Sigmoid colon (tissue), 7 donors: ENCODE data around the gene ALPI. TPM values are rescaled to one million over a fixed set of nuclear protein-coding genes. Genes with fewer than 3 reads are reported as not detected.

Experiments
- DNase-seq: peaks from one replicate; pipeline ENCODE4 v3.0.0-alpha.2; 2019
- H3K27ac ChIP-seq, 4 donors: fragments of 200-600 bp; sonication (generic); one replicate each; pipeline ENCODE4 v1.5.1; 2016 to 2019; ENCODE audit warnings: mild to moderate bottlenecking in 1 of 4
- H3K27me3 ChIP-seq, 3 donors: fragments of 200-600 bp; sonication (generic); one replicate each; pipeline ENCODE4 v1.5.1; 2019; ENCODE audit warnings: mild to moderate bottlenecking in 1 of 3
- H3K36me3 ChIP-seq, 4 donors: fragments of 200-600 bp; sonication (generic); one replicate each; pipeline ENCODE4 v1.5.1; 2016 to 2019
- H3K4me1 ChIP-seq, 4 donors: fragments of 200-600 bp; sonication (generic); one replicate each; pipeline ENCODE4 v1.5.1; 2017 to 2019
- H3K4me3 ChIP-seq, 4 donors: fragments of 200-600 bp; sonication (generic); one replicate each; pipeline ENCODE4 v1.5.1; 2017 to 2019; ENCODE audit warnings: mild to moderate bottlenecking in 2 of 4, moderate library complexity in 1 of 4
- H3K9me3 ChIP-seq, 4 donors: fragments of 200-600 bp in 3 of 4; sonication (generic) in 3 of 4; one replicate each; pipeline versions ENCODE4 v1.5.1 to v1.6.1; 2013 to 2019
- CTCF ChIP-seq, 4 experiments: fragments of 450-650 bp in 3 of 4; fragments of 200-600 bp in 1 of 4; IDR thresholded peaks; one replicate each; pipeline ENCODE4 v1.5.1; 2016 to 2019; ENCODE audit warnings: antibody characterized with exemption in 4 of 4, mild to moderate bottlenecking in 3 of 4, moderate library complexity in 2 of 4
- EP300 ChIP-seq, 4 donors: sonication (generic); formaldehyde crosslinking; IDR thresholded peaks; one replicate each; pipeline ENCODE4 v1.6.1; 2017; ENCODE audit warnings: antibody characterized with exemption in 4 of 4
- POLR2A ChIP-seq, 2 donors: fragments of 450-650 bp; IDR thresholded peaks; one replicate each; pipeline ENCODE4 v1.6.1; 2016; ENCODE audit warnings: antibody characterized with exemption in 2 of 2, mild to moderate bottlenecking in 2 of 2, moderate library complexity in 2 of 2
- POLR2AphosphoS5 ChIP-seq, 4 donors: sonication (generic); formaldehyde crosslinking; IDR thresholded peaks; one replicate each; pipeline ENCODE4 v1.6.1; 2017; ENCODE audit warnings: antibody characterized with exemption in 4 of 4
- WGBS, 2 donors: extraction: QIAGEN DNeasy Blood & Tissue Kit; methylation state at CpG; one replicate each; pipeline ENCODE4 v1.1.7; 2013; 5-methylcytosine and 5-hydroxymethylcytosine counted together
- intact Hi-C: fragments of 100-400 bp; cut with DNase I; formaldehyde crosslinking; loops from one replicate; pipeline ENCODE4 v1.15.1; 2023
- polyA plus RNA-seq, 3 donors: library from polyadenylated mRNA; stranded (reverse); fragments of 200-250 nt; gene quantifications; one replicate each; pipeline ENCODE4 v1.2.3, GENCODE V29; 2013
- total RNA-seq, 4 donors: library from RNA; depleted of rRNA; stranded (reverse); fragments of >200 nt; gene quantifications; one replicate each; pipeline ENCODE4 v1.1.0, GENCODE V29; 2016
- donor health status: healthy with polysubstance abuse.
- donor health status: Bipolar disorder and iron deficiency.
- donor health status: healthy.

The ALPI gene
- total and polyA plus RNA-seq, 7 donors = 5.3 to 10.2 (median 7.2) TPM; not detected in 4

DNA sequence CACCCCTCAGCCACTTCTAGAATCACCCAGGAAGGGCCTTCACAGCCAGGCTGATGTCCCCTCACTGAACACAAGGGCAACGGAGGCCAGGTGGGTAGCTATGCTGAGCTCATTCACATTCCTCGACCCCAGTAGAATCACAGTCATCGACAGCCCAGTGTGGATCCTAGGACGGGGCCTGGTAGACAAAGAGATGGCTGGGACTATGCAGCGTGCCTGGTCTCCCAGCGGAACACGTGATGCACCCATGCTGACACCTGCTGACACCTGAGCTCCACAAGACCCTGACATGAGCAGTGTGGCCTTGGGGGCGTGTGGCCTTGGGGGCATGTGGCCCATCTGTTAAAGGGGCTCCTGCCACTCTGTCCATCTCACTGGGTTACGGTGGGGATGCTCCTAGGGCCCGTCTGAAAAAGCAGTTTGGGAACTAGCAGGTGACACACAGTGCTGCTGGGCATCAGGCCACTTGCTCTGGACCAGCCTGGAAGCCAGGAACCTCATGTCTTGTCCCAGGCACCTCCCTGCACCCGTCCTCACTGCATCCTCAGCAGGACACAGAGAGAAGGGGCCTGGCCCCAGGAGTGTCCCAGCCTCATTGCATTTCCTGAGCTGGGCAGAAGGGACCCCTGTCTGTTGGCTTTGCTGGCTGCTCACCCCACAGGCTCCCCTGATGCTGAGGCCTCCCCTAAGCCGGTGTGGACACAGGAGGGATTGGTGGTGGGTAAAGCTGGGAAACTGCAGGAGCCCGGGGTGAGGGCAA, 22.0 kb downstream of the ALPI start:
- Histone ChIP-seq H3K27ac (no peak overlapping the region), H3K9me3 (no peaks in the 10 kb centered on the region), H3K4me1 (no peaks in the 10 kb centered on the region), H3K36me3 (no peaks in the 10 kb centered on the region), H3K4me3 (no peak overlapping the region), H3K27me3 (peaks cover 0 to 30% (median 8%) of the 10 kb centered on the region in 3 donors)
- WGBS, 2 donors = 88 to 92% methylated on average over 13 of the region's 13 CpGs
- intact Hi-C loops = no loop called here
- DNase-seq = peak; percentile 49
- no peak for TF ChIP-seq POLR2A (IDR thresholded peaks at IDR 0.05)
- TF ChIP-seq POLR2AphosphoS5 (IDR thresholded peaks at IDR 0.05) = no peak
- TF ChIP-seq EP300 (IDR thresholded peaks at IDR 0.05) = no peak
- no peak for TF ChIP-seq CTCF (IDR thresholded peaks at IDR 0.05)

DNA sequence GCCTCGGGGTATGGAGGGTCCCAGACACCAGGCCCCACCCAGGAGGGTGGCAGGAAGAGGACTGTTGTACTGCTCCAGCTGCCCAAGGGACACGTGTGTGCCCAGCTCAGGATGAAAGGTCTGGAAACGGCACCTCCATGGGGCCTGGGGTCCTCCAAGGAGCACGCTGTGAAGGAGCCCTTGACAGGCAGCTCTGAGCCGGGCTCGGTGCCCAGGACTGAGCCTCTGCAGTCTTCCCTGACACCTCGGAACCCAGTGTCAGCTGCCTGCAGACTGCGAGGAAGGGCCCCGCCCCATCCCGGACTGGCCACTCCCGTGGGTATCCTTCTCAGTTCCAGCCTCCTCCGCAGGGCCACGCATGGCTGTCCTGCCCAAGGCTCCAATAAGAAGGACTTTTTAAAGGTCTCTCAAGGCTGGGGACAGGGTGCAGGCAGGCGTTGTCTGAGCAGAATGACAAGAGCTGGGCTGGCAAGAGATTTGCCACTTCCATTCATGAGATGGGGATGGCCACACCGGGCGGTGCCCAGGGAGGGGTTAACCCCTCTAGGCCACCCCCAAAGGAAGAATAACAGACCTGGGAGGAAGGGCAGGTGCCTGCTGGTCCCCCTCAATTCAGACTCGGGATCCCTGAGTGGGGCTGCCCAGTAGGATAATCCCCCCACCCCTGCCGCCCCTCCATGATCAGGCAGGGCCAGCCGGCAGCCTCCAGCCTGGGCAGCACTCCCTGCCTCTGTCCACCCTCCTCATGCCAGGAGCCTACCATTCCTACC, 22.8 kb downstream of the ALPI start:
- H3K9me3 ChIP-seq = no peaks in the 10 kb centered on the region
- H3K4me3 ChIP-seq = no peak overlapping the region
- H3K27ac ChIP-seq = no peak overlapping the region
- H3K36me3 ChIP-seq = no peaks in the 10 kb centered on the region
- TF ChIP-seq EP300 (IDR thresholded peaks at IDR 0.05) (no peak), CTCF (IDR thresholded peaks at IDR 0.05) (no peak), POLR2AphosphoS5 (IDR thresholded peaks at IDR 0.05) (no peak), POLR2A (IDR thresholded peaks at IDR 0.05) (no peak)
- H3K4me1 ChIP-seq = no peaks in the 10 kb centered on the region
- DNase-seq = peak; percentile 53
- WGBS, 2 donors = 38 to 75% methylated on average over 19 of the region's 19 CpGs
- H3K27me3 ChIP-seq = peaks cover 0 to 32% (median 2%) of the 10 kb centered on the region in 3 donors
- intact Hi-C loops = no loop called here

DNA sequence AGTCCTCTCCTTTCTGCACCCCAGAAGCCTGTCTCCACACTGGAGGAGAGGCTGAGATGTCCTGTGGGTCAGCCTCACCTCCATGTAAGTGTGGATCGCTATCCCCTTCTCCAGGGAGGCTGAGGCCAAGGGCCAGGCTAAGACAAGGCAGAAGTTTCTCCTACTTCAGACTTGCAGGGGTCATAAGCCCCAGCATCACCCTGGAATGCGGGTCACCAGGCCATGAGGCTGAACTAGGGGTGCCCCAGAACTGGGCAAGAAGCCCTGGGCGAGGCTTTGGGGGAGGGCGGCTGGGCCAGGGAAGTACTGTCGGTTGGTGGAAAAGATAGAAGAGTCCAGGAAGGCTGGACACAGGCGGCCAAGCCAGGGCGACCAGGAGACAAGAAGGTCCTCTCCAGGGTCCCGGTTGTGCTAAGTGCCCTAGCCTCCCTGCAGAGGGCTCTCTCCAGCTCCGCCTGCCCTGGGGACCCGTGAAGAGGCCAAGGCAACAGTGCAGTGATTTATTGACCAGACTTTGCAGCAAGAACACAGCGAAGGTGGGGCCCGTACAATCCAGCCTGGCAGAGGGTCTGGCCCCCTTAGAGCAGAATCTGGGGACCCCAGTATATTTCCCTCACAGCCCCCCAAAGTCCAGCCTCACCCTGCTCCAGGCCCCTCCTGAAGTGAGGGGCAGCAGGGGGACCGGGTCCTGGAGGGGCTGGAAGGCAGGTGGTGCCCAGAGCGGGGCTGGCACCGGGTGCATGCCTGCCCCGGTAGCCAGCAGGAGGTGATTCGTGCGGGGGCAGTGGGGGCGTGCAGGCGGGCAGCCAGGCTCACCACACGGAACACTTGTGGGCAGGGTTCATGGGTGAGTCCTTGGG, 23.6 kb downstream of the ALPI start:
- Histone ChIP-seq H3K27ac (no peak overlapping the region), H3K4me1 (no peaks in the 10 kb centered on the region), H3K9me3 (no peaks in the 10 kb centered on the region), H3K36me3 (no peaks in the 10 kb centered on the region), H3K4me3 (no peak overlapping the region), H3K27me3 (peaks cover 0 to 33% (median 9%) of the 10 kb centered on the region in 3 donors)
- peak; percentile 36 for DNase-seq
- WGBS, 2 donors = 56 to 75% methylated on average over 21 of the region's 21 CpGs
- TF ChIP-seq CTCF (IDR thresholded peaks at IDR 0.05) = no peak
- no peak for TF ChIP-seq EP300 (IDR thresholded peaks at IDR 0.05)
- no peak for TF ChIP-seq POLR2AphosphoS5 (IDR thresholded peaks at IDR 0.05)
- TF ChIP-seq POLR2A (IDR thresholded peaks at IDR 0.05) = no peak
- intact Hi-C loops = no loop called here

DNA sequence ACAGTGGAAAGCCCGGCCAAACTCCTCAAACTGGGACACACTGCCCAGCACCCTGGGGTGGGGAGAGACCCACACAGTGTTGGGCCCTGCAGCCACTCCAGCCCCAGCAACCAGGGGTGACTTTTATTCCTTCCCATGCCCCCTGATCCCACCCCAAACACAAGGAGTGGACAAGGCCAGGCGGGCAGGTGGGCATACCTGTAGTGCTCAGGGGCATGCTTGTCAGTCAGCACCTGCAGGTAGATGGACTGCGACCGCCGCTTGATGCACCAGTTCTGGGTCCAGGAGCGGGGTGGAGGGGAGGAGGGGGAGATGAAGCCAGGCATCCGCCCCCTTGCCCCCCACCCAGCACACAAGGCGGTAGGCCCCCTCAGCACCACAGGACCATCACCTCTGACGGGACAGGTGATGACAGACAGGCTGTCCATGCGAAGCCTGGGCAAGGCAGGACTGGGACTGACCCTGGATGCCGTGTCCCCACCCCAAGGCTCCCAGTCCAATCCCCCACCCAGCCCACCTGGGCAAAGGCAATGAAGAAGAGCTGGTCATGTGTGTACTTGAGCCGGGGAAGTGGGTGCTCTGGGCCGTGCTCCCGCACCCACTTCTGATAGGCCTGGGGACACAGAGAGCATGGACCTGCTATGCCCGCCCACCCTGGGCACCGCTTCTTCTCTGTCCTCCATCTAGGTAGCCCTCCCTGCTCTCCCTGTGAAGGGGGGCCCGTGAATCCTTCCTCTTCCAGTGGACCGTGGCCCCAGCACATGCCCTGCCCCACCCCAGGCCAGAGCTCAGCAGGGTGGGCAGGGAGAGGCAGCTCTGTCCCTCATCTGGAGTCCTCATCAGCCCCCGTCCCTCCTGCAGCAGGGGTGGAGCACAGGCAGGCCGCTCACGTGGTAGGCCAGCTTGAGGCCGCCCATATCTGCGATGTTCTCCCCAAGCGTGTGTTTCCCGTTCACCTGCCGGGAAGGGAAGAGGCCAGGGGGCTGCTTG, 24.5 kb downstream of the ALPI start:
- Histone ChIP-seq H3K36me3 (no peaks in the 10 kb centered on the region), H3K27me3 (peaks cover 9 to 41% (median 18%) of the 10 kb centered on the region in 3 donors)
- 70 to 81% methylated on average over 26 of the region's 26 CpGs for WGBS, 2 donors

More for the DNA sequence above, 24.5 kb downstream of the ALPI start:
- Histone ChIP-seq H3K9me3 (no peaks in the 10 kb centered on the region), H3K4me3 (no peak overlapping the region), H3K27ac (no peak overlapping the region), H3K4me1 (no peaks in the 10 kb centered on the region)
- TF ChIP-seq POLR2A (IDR thresholded peaks at IDR 0.05) (no peak), CTCF (IDR thresholded peaks at IDR 0.05) (no peak), EP300 (IDR thresholded peaks at IDR 0.05) (no peak), POLR2AphosphoS5 (IDR thresholded peaks at IDR 0.05) (no peak)
- peak; percentile 62 for DNase-seq
- intact Hi-C loops = no loop called here
